HG03378 (cell line): Measurements from ENCODE around the gene CPED1.
"Not testable (repeated sequence)": the region's sequence is repeated elsewhere in the genome, so short reads cannot be mapped to it uniquely, and the experiment has no call there.

Source experiments
- ATAC-seq: cut with Tn5 transposase; IDR thresholded peaks from one replicate; pipeline ENCODE4 v1.9.1; 2021; ENCODE audit warnings: mild to moderate bottlenecking, moderate library complexity; ENCODE audit not compliant: unreplicated experiment

Gene CPED1

GRCh38 chr7:121037329-121037728 lies 48.8 kb downstream of the CPED1 start:
- ATAC-seq: not testable (repeated sequence)

- ATAC-seq: no peak
Observed at GRCh38 chr7:121037957-121038716, 49.6 kb downstream of the CPED1 start.

DNA sequence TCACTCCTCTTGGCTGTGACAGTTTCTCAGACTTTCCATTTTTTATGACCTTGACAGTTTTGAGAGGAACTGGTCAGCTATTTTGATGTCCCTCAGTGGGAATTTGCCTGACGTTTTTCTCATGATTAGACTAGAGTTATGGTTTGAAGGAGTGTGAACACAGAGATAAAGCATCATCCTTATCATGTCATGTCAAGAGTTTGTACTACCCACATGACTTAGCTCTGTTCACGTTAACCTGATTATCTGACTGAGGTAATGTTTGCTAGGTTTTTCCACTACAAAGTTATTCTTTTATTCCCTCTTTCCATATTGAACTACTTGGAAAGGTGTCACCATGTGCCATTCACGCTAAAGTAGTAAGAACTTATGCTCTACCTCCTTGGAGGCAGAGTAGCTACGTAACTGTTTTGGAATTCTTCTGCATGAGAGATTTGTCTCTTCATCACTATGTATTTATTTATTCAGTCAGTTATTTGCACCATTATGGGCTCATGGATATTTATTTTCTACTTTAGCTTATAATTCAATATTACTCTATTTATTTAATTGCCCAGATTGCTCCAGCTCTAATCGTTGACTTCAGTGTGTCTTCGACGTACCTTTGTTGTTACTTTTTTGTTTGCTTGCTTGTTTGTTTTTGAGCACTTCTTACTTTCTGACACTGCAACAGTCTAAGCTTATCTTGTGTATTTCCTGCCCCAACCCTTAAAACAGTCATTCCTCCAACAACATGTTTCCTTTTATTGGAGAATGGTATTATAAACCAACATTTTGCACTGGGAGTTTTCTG lies 50.4 kb downstream of the CPED1 start:
- ATAC-seq: no peak

- no peak for ATAC-seq
Observed at GRCh38 chr7:121039510-121039822, 51.0 kb downstream of the CPED1 start.

DNA sequence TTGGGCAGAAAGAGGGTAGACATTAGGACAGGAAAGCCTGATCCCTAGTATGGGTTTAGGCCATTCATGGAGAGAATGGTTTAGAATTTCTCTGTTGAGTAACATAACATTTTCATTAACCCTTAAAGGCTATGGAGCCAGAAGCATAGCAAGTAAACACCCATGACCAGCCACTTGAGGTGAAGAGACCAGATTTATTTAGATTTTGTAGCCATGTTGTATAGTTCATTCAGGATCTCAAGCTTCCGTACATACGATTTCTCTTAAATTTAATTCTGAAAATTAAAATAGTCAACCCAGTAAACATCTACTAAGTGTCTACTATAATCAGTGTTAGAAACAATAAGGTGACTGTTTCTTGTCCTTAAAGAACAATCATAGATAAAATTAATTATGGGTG lies 51.5 kb downstream of the CPED1 start:
- ATAC-seq: no peak

DNA sequence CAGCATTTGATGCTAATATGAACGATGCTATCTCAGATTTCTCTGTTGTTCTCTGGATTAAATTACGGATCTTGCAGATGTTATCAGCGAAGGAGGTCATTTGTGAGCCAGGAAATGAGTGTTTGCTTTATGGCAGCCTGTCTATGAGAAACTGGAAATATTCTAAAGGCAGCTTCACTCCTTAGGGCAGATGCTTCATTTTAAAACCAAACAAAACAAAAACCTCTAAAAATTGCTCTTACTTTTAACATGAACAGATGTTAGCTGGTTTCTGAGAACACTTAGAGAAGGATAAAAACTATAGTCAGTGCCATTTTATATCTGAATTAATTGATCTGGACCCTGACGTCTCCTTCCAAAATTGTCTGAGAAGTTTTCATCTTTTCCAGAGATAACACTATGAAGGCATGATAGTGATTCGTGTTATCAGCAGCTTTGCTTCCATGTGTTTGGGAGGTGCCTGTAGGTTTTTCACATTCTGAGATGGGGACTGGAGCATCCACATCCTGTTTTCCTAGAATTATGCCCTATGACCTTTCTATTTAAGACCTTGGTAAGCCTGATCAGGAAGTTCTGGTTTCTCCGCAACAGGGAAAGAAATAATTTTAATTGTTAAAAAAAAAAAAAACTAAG lies 53.1 kb downstream of the CPED1 start:
- ATAC-seq: no peak

DNA sequence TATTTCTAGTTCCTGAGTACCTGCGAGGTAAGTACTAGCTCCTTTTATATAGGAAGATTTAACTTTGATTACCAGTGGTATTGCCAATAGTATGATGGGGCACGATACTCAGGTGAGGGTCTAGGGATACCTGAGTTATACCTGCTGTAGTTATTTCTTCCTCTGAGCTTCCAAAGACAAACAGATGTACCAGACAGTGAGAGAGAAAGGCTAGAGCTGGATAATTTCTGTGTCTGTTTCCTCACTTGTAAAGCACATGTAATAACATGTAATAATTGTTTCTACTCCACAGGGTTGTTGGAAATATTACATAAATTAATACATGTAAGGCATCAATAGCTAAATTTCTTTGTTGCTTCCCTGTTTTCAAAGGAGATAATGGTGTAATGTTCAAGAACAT lies 53.7 kb downstream of the CPED1 start:
- no peak for ATAC-seq

DNA sequence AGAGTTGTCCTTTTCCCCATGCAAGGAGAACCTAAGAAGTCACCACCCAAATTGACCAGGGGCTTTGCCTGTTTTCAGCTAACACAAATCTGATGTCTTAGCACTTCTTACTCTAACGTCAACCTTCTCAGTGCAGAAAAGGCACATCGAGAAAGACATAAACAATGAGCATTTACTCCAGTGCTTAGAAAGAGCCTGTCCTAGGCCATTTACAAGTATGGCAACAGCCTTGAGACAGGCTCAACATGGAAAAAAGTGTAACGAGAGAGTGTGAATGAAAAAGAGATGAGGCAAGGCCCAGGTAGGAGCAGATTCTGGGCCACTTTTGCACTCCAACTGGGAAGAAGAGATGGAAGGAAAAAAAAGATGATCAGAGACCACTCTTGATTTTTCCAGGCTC lies 54.4 kb downstream of the CPED1 start:
- no peak for ATAC-seq

DNA sequence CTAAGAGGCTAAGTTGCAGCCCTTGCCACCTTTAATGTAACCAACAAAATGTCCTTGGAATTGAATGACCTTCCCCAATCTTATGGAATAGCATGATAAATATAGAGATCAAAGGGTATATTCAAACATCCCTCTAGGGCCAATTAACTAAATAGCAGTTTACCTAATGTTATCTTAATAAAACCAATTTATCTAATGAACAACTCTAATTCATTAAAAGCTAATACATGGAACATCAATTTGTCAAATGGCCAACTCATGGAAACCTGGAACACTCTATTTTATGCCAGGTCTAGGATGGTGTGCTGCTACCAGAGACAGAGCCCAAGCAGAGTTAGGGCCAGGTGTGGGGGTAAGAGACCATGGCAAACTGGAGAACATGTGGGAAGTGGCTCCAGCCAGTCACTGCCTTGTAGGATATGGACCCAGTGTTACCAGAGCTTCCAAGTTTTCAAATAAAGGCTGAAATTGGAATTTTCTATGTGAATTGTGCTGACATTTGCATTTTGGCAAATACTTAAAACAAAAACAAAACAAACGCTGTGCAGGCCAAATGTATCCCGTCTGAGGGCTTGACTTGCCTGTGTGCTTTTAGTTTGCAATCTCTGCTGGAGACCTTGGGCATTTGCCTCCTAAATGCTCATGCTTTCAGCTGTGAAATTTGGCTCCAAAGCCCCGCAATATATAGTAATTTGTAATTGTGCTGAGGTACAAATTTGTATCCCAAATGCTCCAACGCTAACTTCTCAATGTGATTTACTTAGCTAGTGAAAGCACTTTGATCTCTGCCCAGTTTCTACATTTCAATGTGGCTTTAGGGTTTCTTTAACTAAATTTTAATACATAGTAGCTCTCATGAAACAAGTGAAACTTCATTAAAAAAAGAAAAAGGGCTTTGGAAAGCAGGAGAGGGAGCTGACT lies 55.1 kb downstream of the CPED1 start:
- ATAC-seq: no peak

GRCh38 chr7:121045090-121045489 lies 56.6 kb downstream of the CPED1 start:
- no peak for ATAC-seq

DNA sequence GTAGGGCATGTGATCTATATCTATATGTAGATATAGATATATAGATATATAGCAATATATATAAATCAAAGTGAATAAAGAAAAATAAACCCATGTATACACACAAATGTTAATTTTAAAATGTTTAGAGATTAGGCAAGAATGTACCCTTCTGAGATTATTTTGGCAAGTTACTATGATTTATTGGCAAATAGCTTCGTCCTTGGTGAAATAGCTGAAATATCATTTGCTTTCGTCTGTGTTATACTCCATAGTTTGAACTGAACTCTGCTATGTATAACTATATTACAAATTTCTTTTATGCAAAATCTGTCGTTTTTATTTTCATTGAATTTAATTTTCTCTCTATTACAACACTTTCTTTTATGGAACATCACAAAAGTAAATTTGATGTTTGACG lies 57.5 kb downstream of the CPED1 start:
- no peak for ATAC-seq

GRCh38 chr7:121046893-121047468 lies 58.5 kb downstream of the CPED1 start:
- ATAC-seq: no peak

- no peak for ATAC-seq
Observed at GRCh38 chr7:121048195-121048594, 59.7 kb downstream of the CPED1 start.

- no peak for ATAC-seq
Observed at GRCh38 chr7:121049028-121049791, 60.7 kb downstream of the CPED1 start.

GRCh38 chr7:121049897-121050296 lies 61.4 kb downstream of the CPED1 start:
- ATAC-seq: no peak

GRCh38 chr7:121053219-121053618 lies 64.7 kb downstream of the CPED1 start:
- no peak for ATAC-seq

DNA sequence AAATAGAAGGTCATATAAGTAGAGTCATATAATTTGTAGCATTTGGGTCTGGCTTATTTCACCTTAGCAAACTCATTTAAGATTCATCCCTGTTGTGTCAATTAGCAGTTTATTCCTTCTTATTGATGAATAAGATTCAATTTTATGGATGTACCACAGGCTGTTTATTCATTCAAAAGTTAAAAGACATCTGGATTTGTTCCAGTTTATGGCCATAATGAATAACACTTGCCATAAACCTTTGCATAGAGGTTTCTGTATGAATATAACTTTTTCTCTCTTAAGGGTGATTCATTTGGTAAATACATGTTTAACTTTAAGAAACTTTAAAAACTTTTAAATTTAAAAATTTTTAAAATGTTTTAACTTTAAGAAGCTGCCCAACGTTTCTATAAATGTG lies 66.4 kb downstream of the CPED1 start:
- no peak for ATAC-seq

DNA sequence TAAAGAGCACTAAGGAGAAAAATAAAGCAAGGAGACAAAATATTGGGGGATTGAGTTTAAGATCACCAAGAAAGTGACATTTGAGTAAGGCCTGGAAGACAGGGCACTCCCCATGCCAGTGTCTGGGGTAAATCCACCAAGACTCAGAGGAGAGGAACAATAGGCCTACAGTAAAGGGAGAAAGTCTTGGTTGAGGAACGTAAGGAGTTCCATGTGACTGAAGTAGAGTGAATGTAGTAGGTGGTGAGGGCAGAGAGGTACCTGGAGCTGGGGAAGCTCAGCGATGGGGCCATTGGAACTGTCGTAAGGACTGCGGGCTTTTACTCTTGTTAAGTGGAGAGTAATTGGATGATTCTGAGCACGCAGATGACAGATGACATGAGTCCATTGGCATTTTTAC lies 69.4 kb downstream of the CPED1 start:
- no peak for ATAC-seq

DNA sequence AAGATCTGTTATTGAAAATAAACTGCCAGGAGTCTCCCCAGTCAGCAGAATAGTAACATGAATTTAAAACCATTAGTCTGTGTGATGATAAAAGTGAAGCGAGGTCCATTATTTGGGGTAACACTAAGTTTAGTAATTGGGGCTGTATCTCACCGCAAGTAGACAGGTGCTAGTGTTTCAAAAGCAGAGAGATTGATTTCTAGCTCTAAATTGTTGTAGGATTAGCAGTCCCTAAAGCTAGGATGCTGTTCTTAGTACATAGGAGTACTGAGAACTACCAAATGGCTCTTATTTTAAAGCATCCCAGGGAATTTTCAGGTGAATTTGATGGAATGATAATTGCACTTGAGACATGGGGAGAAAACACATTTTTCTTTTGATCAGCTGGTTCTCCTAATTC lies 70.5 kb downstream of the CPED1 start:
- ATAC-seq: no peak

DNA sequence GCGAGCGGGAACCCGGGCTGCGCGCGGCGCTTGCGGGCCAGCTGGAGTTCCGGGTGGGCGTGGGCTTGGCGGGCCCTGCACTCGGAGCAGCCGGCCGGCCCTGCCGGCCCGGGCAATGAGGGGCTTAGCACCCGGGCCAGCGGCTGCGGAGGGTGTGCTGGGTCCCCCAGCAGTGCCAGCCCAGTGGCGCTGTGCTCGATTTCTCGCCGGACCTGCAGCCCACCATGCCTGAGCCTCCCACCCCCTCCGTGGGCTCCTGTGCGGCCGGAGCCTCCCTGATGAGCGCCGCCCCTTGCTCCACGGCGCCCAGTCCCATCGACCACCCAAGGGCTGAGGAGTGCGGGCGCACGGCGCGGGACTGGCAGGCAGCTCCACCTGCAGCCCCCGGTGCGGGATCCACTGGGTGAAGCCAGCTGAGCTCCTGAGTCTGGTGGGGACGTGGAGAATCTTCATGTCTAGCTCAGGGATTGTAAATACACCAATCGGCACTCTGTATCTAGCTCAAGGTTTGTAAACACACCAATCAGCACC lies 71.5 kb downstream of the CPED1 start:
- ATAC-seq: not testable (repeated sequence)
